GM19035 (cell line): ENCODE measurements around the gene SWAP70.

Source experiments
- ATAC-seq: cut with Tn5 transposase; IDR thresholded peaks from one replicate; pipeline ENCODE4 v1.9.1; 2021; ENCODE audit not compliant: unreplicated experiment

SWAP70 gene

GRCh38 chr11:9748361-9748970 lies 84.6 kb downstream of the SWAP70 start:
- peak; percentile 76 for ATAC-seq

- ATAC-seq, result no peak
Measured at GRCh38 chr11:9750551-9750950, 86.7 kb downstream of the SWAP70 start.

DNA sequence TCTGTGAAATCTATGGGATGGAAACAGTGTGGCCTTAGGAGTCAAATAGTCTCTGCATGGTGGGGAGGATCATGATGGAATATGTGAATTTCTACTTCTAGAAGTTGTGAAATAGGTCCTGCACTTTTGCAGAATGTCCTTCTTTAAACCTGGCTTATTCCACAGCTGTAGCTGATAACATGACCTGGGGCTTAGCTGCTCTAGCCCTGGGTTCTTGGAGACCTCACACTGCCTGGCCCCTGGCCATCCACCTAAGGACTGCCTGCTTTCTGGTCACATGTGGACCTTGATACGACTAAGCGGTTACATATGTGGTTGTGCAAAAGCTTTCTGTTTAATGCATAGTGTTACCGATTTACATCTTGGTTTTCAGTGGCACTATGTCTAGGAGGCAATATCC lies 88.2 kb downstream of the SWAP70 start:
- ATAC-seq, result no peak

- no peak for ATAC-seq
Measured at GRCh38 chr11:9753021-9753420, 89.1 kb downstream of the SWAP70 start.

- no peak for ATAC-seq
Measured at GRCh38 chr11:9754010-9754471, 90.2 kb downstream of the SWAP70 start.

DNA sequence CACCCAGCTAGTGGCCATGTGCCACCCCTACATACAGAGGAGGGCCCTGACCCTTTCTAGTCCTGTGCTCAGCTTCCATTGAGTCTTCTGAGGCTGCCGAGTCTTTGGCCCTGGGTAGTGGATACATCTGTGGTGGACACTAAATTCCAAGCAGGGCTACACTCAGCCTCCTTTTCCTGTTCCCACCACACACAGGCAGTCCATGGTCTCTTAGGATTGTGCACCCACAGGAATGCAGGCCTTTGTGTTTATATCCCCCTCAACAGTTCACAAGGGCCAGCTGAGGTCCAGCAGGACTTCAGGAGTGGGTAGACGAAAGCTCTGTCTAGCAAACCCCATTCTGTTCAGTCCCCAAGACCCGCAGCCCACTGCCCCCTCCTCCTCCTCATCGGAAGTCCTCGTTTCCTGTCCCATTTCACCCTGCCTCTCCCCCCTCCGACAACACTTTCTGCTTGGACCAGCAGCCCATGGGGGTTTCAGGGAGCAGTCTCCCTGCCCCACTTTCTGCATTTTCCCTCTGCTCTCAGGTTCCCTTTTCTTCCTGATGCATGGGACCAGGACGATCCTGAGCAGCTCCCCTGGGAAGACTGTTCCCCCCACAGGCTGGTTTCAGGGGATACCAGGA lies 91.8 kb downstream of the SWAP70 start:
- ATAC-seq, result no peak

- ATAC-seq, result no peak
Measured at GRCh38 chr11:9756461-9756860, 92.6 kb downstream of the SWAP70 start.

DNA sequence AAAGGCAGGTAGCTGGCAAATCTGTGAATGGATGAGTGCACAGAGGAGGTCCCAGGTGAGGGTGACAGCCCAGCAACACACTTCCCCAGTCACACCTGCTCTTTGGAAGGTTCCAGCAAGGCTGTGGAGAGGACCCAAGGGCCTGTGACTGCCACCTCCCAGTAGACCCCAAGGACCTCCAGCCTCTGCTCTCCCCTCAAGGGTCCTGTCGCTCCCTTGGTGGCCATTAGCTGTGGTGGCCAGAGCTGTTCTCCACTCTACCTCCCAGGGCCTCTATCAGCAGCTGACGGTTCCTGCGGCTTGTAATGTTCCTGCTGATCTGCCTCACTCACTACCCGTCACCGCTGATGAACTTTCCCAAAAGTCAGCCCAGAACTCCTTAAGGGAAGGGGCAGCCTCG lies 93.0 kb downstream of the SWAP70 start:
- ATAC-seq, result no peak

GRCh38 chr11:9757809-9758636 lies 94.1 kb downstream of the SWAP70 start:
- peak; percentile 59 for ATAC-seq

GRCh38 chr11:9758637-9759518 lies 95.0 kb downstream of the SWAP70 start:
- peak; percentile 34 for ATAC-seq

- ATAC-seq, result peak; percentile 37
Measured at GRCh38 chr11:9759519-9760192, 95.8 kb downstream of the SWAP70 start.

DNA sequence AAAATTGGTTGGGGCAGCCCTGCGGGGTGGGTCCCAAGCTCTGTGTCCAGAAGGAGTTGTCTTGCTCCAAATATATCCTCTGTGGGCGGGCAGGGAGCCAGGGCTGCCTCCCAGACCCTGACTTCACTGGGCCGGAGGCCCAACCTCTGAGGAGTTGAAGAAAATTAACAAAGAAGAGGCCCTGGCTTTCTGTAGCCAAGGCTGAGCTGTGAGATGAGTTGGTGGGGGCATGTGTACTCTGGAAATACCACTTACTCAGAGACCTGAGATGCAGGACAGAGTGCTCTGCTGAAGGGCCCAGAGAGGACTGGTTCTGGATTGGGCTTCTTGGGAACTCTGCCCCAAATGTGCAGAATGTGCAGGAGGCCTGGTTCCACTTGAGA lies 96.3 kb downstream of the SWAP70 start:
- ATAC-seq, result no peak

DNA sequence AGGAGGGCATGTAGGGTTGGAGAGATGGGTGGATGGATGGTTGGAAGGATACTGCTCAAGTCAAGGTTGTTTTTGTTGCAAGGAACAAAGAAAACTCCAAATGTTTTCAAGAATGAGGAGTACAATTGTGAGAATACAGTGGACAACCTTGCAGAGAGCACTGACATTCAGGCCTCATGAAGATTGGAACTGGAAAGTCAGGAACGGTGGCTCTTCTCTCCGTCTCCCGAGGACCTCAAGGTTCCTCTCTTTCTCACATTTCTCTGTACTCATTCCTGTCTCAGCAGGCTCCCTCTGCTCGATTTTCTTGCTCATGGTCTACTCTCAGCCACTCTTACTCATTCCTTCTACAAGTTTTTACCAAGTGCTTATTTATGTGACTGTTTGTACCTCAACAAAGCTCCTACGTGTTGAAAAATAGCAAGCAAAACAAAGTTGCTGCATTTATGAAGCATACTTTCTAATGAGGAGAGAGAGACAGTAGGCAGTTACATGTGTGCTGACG lies 97.6 kb downstream of the SWAP70 start:
- no peak for ATAC-seq

GRCh38 chr11:9762531-9762930 lies 98.7 kb downstream of the SWAP70 start:
- ATAC-seq, result no peak

DNA sequence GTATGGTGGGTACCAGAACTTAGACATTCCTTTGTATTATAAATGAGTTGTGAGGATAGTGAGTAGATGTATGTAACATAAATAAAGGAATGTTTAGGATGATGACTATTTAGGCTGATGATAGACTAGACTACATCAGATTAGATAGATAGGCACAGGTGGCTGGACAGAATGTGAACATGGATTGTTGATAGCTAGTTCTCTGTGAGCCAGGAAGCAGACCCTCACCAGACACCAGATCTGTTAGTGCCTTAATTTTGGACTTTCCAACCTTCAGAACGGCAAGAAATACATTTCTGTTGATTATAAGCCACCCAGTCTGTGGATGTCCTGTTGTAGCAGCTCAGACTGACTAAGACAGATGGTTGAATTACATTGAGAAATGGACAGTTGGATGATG lies 99.4 kb downstream of the SWAP70 start:
- no peak for ATAC-seq

GRCh38 chr11:9765320-9766101 lies 101.6 kb downstream of the SWAP70 start:
- ATAC-seq, result no peak

GRCh38 chr11:9769621-9770020 lies 105.7 kb downstream of the SWAP70 start:
- ATAC-seq, result no peak

- ATAC-seq, result no peak
Measured at GRCh38 chr11:9771071-9771511, 107.2 kb downstream of the SWAP70 start.

GRCh38 chr11:9772218-9772617 lies 108.3 kb downstream of the SWAP70 start:
- no peak for ATAC-seq
